Activated CD4-positive, alpha-beta T cell treated with anti-CD3 and anti-CD28 coated beads, Interleukin-10, Interleukin-2, amounts not matched to agents 100 ng/mL and 50 ng/mL, durations not matched to agents 16 hours and 8 hours (primary cell): Measurements from ENCODE around the gene PRG3.
"Not testable (repeated sequence)": the region's sequence is repeated elsewhere in the genome, so short reads cannot be mapped to it uniquely, and the experiment has no call there.

Source experiments
- DNase-seq: peaks from one replicate; pipeline ENCODE4 v3.0.0-alpha.2; 2020

Gene PRG3

DNA sequence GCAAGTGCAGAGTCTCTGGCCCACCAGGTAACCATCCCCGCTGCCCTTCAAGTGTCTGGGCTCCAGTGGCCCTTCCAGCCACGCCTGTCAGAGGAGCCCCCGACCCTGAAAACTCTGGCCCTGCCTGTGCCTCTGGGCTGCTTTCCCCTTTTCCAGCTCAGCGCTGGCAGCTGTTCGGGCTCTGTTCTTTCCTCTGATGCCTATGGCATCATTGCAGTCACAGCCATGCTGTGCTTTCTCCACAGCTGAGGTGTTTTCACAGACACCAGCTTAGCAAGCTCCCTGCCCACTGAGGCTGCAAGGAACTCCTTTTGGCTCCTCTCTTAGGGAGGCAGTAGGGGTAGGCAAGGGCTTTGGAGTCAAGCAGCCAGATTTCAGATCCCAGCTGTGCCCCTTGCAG is 21.6 kb downstream of the PRG3 start:
- DNase-seq: no peak

DNA sequence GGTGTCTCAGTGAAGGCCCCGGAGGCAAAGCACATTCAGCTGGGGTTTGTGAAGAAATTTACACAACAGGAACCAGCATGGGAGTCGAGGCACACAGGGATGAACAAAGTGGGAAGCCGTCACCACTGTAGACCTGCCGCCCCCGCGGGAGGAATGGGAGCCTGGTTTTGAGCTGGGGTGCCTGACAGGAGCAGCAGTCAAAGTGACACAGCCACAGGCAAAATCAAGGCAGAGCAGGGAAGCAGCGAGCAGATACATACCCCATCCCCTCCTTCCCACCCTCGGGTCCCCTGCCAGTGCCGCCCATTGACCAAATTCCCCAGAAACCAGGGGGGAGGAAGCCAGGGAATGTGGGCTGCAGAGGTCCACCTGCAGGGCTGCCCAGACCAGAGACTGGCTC is 22.0 kb downstream of the PRG3 start:
- DNase-seq: no peak

DNA sequence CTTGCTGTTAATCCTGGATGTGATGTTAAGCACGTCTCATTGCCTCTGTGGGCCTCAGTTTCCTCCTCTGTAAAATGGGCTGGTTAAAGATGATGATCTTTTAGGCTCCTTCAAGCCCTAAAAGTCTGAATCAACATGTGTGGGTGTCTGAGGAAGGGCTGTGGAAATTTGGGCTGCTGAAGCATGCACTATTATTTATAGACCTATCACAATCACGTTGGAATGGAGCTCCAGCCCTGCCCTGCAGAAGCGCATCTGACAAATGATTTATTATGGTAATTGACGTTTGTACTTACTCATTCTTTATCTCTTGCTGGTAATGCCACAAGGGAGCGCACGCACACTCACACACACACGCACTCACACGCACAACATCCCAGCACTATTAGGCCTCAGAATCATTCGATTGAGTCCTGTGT is 22.4 kb downstream of the PRG3 start:
- no peak for DNase-seq

GRCh38 chr11:57357856-57358255 is 23.1 kb downstream of the PRG3 start:
- DNase-seq: no peak

GRCh38 chr11:57357310-57357709 is 23.6 kb downstream of the PRG3 start:
- no peak for DNase-seq

DNA sequence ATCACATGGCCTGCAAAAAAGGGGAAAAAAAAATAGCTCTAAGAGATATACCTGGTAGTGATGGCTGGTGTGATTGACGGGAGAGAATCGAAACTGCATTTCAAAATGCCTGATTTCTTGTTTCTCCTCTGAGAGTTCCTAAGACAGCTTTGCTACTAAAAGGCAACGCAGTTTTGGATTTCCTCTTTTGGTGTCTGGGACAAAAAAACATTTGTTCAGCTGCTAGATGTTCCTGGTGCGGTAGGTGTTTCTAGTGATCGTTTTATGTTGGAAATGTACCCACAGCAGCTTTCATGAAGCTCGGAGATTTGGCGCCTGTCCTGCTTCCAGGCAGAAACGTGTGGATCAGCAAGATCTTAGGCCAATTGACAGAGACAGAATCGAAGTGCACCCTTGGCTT is 24.7 kb downstream of the PRG3 start:
- no peak for DNase-seq

DNA sequence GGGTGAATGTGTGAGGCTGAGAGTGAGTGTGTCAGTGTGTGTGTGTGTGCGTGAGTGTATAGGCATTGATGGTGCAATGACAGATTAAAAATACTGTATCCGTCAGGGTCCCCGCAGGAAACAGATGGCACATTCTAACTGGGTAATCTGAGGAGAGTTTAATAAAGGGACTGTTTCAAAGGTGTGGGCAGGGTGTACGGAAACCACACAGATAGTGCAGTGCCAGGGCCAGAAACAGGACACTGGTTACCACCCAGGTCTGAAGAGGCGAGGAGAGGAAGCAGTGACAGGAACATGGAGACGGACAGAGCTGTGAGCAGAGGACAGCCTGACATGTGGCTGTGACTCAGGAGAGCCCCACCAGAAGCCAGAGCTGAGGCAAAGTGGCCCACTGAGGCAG is 26.3 kb downstream of the PRG3 start:
- no peak for DNase-seq

DNA sequence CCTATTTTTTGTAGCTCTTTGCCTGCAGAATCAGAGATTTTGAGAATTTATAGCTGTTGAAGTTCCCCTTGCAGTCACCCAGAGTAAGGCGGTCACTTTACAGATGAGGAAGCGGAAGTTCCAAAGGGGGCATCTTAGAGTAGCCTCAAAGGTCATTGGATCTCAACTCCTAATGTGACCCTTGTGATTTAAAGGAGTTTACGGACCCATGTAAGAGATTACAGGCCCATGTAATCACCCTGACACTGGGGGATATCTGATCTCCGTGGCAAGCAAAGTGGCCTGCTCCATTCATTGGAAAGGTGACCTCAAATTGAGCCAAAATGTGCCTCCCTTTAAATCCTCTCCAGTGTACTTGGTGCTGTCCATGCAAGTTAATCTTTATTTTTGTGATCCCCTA is 27.1 kb downstream of the PRG3 start:
- no peak for DNase-seq

GRCh38 chr11:57353446-57353845 is 27.5 kb downstream of the PRG3 start:
- DNase-seq: no peak

- no peak for DNase-seq
These were observed 27.9 kb downstream of the PRG3 start for GRCh38 chr11:57353036-57353435.

DNA sequence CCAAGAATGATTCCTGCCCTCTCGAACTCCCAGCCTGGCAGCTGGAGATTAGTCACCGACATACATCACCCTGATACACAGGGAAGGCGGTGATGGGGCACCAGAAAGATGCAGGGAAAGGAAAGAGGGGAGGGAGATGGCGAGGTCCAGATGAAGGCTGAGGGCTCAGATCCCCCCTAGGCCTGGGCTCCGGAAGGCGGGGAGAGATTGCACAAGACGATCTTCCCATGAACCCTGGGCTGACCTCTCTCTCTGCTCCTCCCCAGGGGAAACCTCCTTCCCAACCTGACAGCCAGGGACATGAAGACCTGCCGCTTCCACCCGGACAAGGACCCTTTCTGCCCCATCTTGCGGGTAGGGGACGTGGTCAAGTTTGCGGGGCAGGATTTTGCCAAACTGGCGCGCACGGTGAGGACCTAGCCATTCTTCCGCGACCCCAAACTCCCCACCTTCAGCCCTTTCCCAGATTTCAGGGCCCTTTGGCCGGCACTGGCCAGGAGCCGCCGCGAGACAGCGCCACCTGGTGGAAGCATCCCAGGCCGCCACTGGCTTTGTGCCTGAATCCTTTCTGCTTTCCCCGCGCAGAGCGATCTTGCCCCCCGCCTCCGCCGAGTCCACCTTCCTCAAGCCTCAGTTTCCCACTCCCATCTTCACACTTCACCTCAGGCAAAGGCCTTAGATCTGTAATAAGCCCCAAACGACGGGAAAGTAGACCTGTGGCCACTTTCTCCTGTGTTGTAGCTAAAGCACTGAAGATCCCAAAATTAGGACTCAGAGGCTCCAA is 31.3 kb downstream of the PRG3 start:
- DNase-seq: peak; percentile 60

GRCh38 chr11:57348636-57349313 is 32.2 kb downstream of the PRG3 start:
- DNase-seq: no peak

- DNase-seq: no peak
These were observed 32.9 kb downstream of the PRG3 start for GRCh38 chr11:57348052-57348451.

DNA sequence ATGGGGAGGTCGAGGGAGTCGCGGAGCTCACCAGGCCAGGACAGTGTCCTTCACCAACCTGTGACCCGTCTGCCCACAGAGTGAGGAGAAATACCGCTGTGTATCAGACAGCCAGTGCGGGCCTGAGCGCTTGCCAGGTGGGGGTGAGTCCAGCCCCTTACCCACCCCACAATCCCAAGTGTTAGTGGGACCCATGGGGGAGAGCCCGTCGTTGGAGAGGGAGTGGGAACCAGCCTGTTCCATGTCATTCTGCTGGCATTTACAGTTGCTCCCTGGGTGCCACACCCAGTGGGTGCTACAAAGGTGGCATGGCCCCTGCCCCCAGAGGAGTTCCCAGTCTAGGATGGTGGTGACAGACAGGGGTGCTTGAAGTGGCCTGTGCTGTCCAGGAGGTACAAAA is 33.6 kb downstream of the PRG3 start:
- DNase-seq: no peak

DNA sequence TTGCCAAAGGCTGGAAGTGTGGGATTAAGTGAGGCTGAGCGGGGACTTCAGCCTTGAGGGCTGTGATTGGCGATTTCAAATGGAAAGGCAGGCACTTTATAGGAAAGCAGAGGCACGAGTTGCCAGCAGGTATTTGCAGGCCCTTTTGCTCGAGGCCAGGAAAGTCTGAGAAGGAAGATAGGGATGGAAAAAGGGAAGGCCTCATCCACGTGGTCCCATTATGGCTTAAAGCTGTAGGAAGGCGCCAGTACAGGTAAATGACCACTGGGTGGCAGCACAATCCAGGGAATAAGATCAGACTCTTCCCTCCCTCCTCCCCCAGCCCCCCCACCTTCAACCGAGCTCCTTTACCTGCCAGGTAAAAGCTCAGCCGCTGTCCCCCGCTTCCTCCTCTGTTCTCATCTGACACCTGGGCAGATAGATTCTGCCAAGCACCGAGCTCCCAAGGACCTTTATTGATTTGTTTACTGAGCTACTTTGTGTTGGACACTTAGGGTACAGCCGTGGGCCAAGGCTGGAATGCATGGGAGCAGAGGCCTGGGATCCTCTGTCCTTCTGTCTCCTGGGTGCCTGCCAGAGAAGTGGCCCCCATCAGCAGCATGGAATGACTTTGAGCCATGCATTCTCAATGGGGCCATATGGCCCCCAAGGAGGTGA is 35.3 kb downstream of the PRG3 start:
- peak; percentile 72 for DNase-seq

DNA sequence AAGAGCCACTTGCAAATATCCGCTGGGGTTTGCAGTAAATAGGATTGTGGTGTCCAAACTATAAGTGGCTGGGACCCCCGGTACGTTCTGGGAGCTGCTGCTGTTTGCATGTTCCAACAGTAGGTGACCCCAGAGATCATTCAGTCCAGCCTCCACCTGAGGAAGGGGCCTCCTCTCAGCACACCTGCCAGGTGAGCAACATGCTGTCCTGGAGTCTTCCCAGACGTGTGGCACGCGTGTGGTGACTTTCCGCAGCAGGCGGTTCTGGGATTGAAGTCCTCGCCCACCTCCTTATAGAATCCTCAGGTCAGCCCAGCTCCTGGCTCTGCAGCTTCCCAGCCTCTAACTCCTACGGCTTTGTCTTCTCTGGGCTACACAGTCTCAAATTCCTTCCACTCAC is 36.1 kb downstream of the PRG3 start:
- DNase-seq: no peak

DNA sequence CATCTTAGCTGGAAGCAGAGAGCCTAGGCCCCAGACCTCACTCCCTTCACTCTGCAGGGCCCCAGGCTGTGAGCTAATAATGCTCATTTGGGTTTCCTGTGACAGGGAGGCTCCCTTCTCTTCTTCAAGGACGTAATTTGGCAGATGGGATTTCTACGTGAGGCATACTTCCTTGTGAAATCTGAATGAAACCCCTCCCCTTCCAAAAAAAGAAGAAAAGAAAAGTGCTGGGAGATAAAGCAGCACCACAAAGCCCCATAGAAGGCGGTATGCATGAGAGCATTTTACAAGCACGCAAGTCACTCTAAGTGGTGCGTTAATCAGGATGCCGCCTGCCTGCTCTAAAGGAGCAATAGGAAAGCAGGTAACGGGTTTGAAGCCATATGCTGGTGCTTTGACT is 37.1 kb downstream of the PRG3 start:
- no peak for DNase-seq

GRCh38 chr11:57342702-57343101 is 38.2 kb downstream of the PRG3 start:
- DNase-seq: no peak

DNA sequence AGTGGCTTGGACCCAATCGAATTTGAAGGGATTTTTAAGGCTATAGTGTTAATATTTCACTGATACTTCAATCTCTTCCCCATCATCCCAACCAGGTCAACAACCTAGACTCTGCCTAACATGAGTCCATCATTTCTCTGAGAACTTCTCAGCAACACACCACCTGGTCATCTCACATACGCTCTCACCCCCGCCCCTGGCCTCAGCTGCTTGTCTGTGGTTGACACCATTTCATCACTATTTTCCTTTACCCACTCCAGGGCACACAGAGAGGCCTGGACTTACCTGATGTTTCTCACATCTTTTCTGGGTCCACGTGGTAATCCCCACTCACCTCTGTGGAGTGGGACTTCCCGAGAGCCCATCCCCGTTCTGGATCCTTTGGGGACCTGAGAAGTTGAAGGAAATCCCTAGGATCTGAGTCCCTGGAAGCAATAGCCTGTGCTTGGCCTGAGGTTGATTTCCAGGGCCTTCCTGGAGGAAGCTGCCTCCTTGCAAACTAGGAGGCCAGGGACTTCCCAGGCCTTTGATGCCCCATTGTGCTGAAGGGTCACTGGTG is 39.6 kb downstream of the PRG3 start:
- no peak for DNase-seq

- DNase-seq: no peak
These were observed 40.8 kb downstream of the PRG3 start for GRCh38 chr11:57340039-57340615.

DNA sequence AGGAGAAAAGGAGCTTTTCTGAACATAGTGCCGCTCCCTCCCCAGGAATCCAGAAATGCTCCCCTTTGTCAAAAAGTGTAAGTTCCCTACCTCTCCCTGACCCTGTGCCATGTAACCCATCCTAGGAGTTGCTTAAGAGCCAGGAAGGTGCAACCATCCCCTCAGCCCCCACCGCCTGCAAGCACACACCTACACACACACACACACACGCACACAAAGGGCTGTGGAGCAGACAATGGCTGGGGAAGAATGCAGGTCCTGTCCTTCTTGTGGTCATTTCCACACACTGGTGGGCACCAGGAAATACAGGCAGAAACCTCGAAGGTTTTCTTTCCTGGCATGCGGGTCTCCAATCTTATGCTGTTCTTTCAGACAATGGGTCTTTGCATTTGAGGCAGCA is 41.6 kb downstream of the PRG3 start:
- no peak for DNase-seq

DNA sequence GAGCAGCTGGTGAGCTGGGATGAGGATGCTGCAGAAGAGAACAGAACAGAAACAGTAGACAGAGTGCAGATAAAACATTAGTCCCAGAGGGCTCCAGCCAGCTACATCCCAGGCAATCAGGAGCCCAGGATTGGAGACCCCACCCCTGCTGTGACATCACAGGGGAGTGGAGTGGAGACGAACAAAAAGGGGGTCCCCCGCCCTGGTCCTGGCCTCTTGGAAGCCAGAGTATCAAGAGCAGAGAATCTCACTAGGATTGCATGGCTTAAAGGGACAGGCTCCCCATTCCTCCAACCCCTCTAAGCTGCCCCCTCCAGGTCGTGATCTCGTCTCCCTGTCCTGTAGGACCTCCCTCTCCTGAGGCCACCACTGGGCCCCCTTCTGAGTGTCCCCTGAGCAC is 42.8 kb downstream of the PRG3 start, which contains the start of gene P2RX3:
TSS of gene P2RX3 (plus strand) at position 211 of the 400 bp plus-strand sequence. CDS start 199 bp downstream, outside the sequence.
- no peak for DNase-seq

DNA sequence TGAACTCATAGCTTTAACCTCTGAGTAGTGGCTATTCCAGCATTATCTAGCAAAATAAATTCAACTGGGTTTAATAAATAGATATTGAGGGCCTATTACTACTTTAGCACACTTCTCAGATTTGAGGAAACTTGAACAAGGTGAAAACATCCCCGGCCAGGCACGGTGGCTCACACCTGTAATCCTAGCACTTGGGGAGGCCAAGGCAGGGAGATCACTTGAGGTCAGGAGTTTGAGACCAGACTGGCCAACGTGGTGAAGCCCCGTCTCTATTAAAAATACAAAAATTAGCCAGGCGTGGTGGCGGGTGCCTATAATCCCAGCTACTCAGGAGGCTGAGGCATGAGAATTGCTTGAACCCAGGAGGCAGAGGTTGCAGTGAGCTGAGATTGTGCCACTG is 44.1 kb downstream of the PRG3 start:
- DNase-seq: not testable (repeated sequence)
